ENCODE data around the gene PRIMA1. TPM values are rescaled to one million over a fixed set of nuclear protein-coding genes. Genes with fewer than 3 reads are reported as not detected.

The PRIMA1 gene
- total and polyA plus RNA-seq, 10 of the 15 experiments (the other 5 are each of a cell fraction or from before 2014, with no cell fraction given) = not detected

GRCh38 chr14:93732524-93732923 is 55.8 kb downstream of the PRIMA1 start:
- RAD21 ChIA-PET (ENCODE audit: unreplicated experiment) = no interaction called here
- no peak for ATAC-seq
- in situ Hi-C loops (cut with MboI) = no loop called here
- BruUV-seq (replicated peaks) = no TSS peak
- POLR2A ChIA-PET = no interaction called here
- CTCF ChIA-PET = no interaction called here
- intact Hi-C loops (cut with micrococcal nuclease; ENCODE audit: unreplicated experiment) = loop anchor here (5.0 kb wide), 1 partner anchor 160 kb away; no protein-coding TSS in a partner anchor
- H3K4me2 ChIP-seq (ENCODE audit: control insufficient read depth, insufficient read depth) = no peak overlapping the region
- H3K79me2 ChIP-seq (ENCODE audit: control insufficient read depth, insufficient read depth, low read length) = no peaks in the 10 kb centered on the region
- H3K9me3 ChIP-seq (replicated peaks; ENCODE audit: control insufficient read depth, insufficient read depth, low read length) = no peaks in the 10 kb centered on the region
- no peaks in the 10 kb centered on the region for H3K4me1 ChIP-seq (ENCODE audit: control insufficient read depth, insufficient read depth, low read length)
- H3K27ac ChIP-seq (ENCODE audit: control insufficient read depth, insufficient read depth) = no peak overlapping the region
- H3K27me3 ChIP-seq (replicated peaks in 1 of 2; ENCODE audit: control insufficient read depth in 2 of 2, insufficient read depth in 2 of 2, low read length in 1 of 2) = no peaks in the 10 kb centered on the region
- no peak overlapping the region for H3K4me3 ChIP-seq
- WGBS (ENCODE audit: insufficient coverage, insufficient replicate concordance, low lambda C conversion rate, missing lambda C conversion rate) = 20% methylated on average over 10 of the region's 10 CpGs
- no peak overlapping the region for H3K9ac ChIP-seq (ENCODE audit: control insufficient read depth, insufficient read depth, low read length)
- H3K36me3 ChIP-seq (ENCODE audit: control insufficient read depth in 2 of 2, insufficient read depth in 2 of 2, low read length in 1 of 2) = no peaks in the 10 kb centered on the region
- no peaks in the 10 kb centered on the region for H4K20me1 ChIP-seq (ENCODE audit: control insufficient read depth, insufficient read depth)
- no peak for DNase-seq (ENCODE audit: low read depth, low spot score)
- no peak for FAIRE-seq
- no peak overlapping the region for H2AFZ ChIP-seq (ENCODE audit: control insufficient read depth, low read depth, low read length)
- SMC1A ChIA-PET (ENCODE audit: uncharacterized antibody, unreplicated experiment) = no interaction called here
- TF ChIP-seq USF2 (IDR thresholded peaks at IDR 0.05; ENCODE audit: borderline replicate concordance, low read depth, low read length) (no peak), ATF7 (IDR thresholded peaks at IDR 0.05; ENCODE audit: low read depth) (no peak), GABPA (IDR thresholded peaks at IDR 0.05; ENCODE audit: low read depth) (no peak), E2F8 (IDR thresholded peaks at IDR 0.05; ENCODE audit: low read depth, partially characterized antibody) (no peak), MEF2A (IDR thresholded peaks at IDR 0.05; ENCODE audit: insufficient read depth, low read depth, low read length) (no peak), PAX8 (IDR thresholded peaks at IDR 0.05) (no peak), PKNOX1 (IDR thresholded peaks at IDR 0.05) (no peak), TBL1XR1 (IDR thresholded peaks at IDR 0.05; ENCODE audit: low read depth, low read length) (no peak), POLR2AphosphoS2 (IDR thresholded peaks at IDR 0.05; ENCODE audit: low read depth, low read length) (no peak), SIN3A (IDR thresholded peaks at IDR 0.05; ENCODE audit: low read depth, low read length) (no peak)

Measured in GM12878 (cell line).